Lower lobe of right lung (tissue), 2 donors: ENCODE measurements around the gene A3GALT2. TPM values are rescaled to one million over a fixed set of nuclear protein-coding genes. Genes with fewer than 3 reads are reported as not detected.
A peak's percentile ranks its signal among the peaks of the same experiment; 100 is the strongest.

Experiments used
- ATAC-seq, 2 donors: fragments of 200-7000 bp; cut with Tn5 transposase; one replicate each; pipeline ENCODE4 v1.9.1; 2020 to 2022; ENCODE audit warnings: mild to moderate bottlenecking in 2 of 2, moderate library complexity in 2 of 2
- DNase-seq: peaks from one replicate; pipeline ENCODE4 v3.0.0-alpha.2; 2020
- H3K27ac ChIP-seq: fragments of 200-600 bp; one replicate; pipeline ENCODE4 v1.8.0; 2022
- H3K27me3 ChIP-seq: fragments of 200-600 bp; one replicate; pipeline ENCODE4 v1.8.0; 2022; ENCODE audit warnings: low read depth
- H3K36me3 ChIP-seq: fragments of 200-600 bp; one replicate; pipeline ENCODE4 v1.8.0; 2022; ENCODE audit warnings: mild to moderate bottlenecking
- H3K4me1 ChIP-seq: fragments of 200-600 bp; one replicate; pipeline ENCODE4 v1.8.0; 2022
- H3K4me3 ChIP-seq: fragments of 200-600 bp; one replicate; pipeline ENCODE4 v1.8.0; 2022; ENCODE audit warnings: mild to moderate bottlenecking
- H3K9me3 ChIP-seq: fragments of 200-600 bp; one replicate; pipeline ENCODE4 v1.8.0; 2022
- CTCF ChIP-seq: fragments of 200-600 bp; IDR thresholded peaks from one replicate; pipeline ENCODE4 v1.8.0; 2022; ENCODE audit warnings: antibody characterized with exemption, mild to moderate bottlenecking
- intact Hi-C: fragments of 100-400 bp; cut with DNase I; formaldehyde crosslinking; loops from one replicate; pipeline ENCODE4 v1.11.0; 2022
- total RNA-seq: library from RNA; stranded (reverse); fragmentation: NEBNext Ultra II Directional; extraction: Animal tissue kit (Norgen Biotek cat#: 25700); gene quantifications from one replicate; pipeline ENCODE4 v1.2.1, GENCODE V29; 2021
- donor health status: DM: no; HTN: yes; CAD: no; lungs with severe emphysema.

The A3GALT2 gene
- total RNA-seq, 1 donor from 2014 or later = not detected

- Histone ChIP-seq H3K4me1 (peaks cover 24% of the 10 kb centered on the region), H3K4me3 (peak overlapping the region; percentile 43), H3K9me3 (no peaks in the 10 kb centered on the region), H3K27ac (no peak overlapping the region), H3K27me3 (peaks cover 14% of the 10 kb centered on the region), H3K36me3 (no peaks in the 10 kb centered on the region)
- no peak for TF ChIP-seq CTCF
- DNase-seq (no peak), ATAC-seq (peak in 1 of 2 donors; percentile 19)
- intact Hi-C loops = no loop called here
Measured at GRCh38 chr1:33305816-33306652, 14.9 kb downstream of the A3GALT2 start.

GRCh38 chr1:33305016-33305415 is 15.9 kb downstream of the A3GALT2 start:
- Histone ChIP-seq H3K4me3 (no peak overlapping the region), H3K27me3 (peaks cover 14% of the 10 kb centered on the region), H3K36me3 (no peaks in the 10 kb centered on the region), H3K9me3 (no peaks in the 10 kb centered on the region), H3K4me1 (peaks cover 28% of the 10 kb centered on the region), H3K27ac (no peak overlapping the region)
- TF ChIP-seq CTCF = no peak
- ATAC-seq (no peak), DNase-seq (no peak)
- intact Hi-C loops = no loop called here

GRCh38 chr1:33302325-33302724 is 18.6 kb downstream of the A3GALT2 start:
- intact Hi-C loops = no loop called here
- no peak for TF ChIP-seq CTCF

GRCh38 chr1:33301273-33301984 is 19.5 kb downstream of the A3GALT2 start:
- Histone ChIP-seq H3K27me3 (peaks cover 6% of the 10 kb centered on the region), H3K9me3 (no peaks in the 10 kb centered on the region), H3K27ac (peak overlapping the region; percentile 18), H3K4me3 (no peak overlapping the region), H3K4me1 (peaks cover 29% of the 10 kb centered on the region), H3K36me3 (peaks cover 22% of the 10 kb centered on the region)
- intact Hi-C loops = no loop called here
- DNase-seq (no peak), ATAC-seq (no peak)
- no peak for TF ChIP-seq CTCF

More at GRCh38 chr1:33302325-33302724, 18.6 kb downstream of the A3GALT2 start:
- Histone ChIP-seq H3K4me1 (peaks cover 37% of the 10 kb centered on the region), H3K27ac (no peak overlapping the region), H3K4me3 (no peak overlapping the region), H3K36me3 (peaks cover 13% of the 10 kb centered on the region), H3K27me3 (peaks cover 14% of the 10 kb centered on the region), H3K9me3 (no peaks in the 10 kb centered on the region)
- no peak for ATAC-seq
- no peak for DNase-seq

GRCh38 chr1:33300673-33301072 is 20.2 kb downstream of the A3GALT2 start:
- Histone ChIP-seq H3K36me3 (peaks cover 27% of the 10 kb centered on the region), H3K9me3 (no peaks in the 10 kb centered on the region), H3K27ac (peak overlapping the region; percentile 18), H3K4me3 (no peak overlapping the region), H3K4me1 (peaks cover 28% of the 10 kb centered on the region), H3K27me3 (no peaks in the 10 kb centered on the region)
- intact Hi-C loops = no loop called here
- ATAC-seq = peak; percentile 60 to 73
- no peak for TF ChIP-seq CTCF
- DNase-seq = peak; percentile 71
